HG02642 (cell line): ENCODE results near the gene TACC3.

Experiments used
- ATAC-seq: cut with Tn5 transposase; IDR thresholded peaks from one replicate; pipeline ENCODE4 v1.9.1; 2021; ENCODE audit warnings: mild to moderate bottlenecking; ENCODE audit not compliant: unreplicated experiment, poor library complexity

The TACC3 gene

DNA sequence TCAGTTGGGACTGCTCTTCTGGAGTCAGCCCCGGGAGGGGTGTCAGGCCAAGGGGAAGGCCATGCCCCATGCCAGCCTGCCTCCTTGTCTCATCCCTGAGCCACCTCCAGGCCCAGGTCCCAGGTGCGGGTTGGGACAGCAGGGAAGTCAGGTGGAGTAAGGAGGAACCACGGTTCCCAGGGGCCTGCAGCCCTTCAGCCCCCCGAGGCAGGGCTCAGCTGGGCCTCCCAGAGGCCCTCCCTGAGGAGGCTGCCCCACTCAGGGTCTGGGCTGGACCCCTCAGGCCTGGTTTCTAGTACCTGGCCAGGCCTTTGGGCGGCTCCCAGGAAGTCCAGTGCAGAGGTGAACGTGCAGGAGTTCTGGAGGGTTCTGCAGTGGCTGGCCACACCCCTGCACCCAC lies 48.4 kb downstream of the TACC3 start:
- ATAC-seq: no peak

DNA sequence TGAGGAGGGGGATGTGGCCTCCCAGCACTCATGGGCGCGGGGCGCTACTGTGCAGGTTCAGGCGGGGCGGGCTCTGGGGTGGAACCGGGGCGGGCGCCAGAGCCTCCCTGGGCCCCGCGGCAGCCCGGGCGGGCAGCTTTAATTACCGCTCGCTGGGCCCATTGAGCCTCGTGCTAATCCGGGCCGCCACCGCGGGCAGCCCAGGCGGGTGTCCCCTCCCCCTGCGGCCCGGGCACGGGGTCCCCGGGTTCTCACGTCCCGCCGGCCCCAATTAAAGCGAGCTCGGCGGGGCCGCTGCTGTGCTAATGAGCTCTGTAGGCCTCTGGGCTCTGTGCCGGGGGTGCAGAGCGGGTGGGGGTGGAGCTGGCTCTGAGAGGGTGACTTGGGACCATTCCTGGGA lies 48.9 kb downstream of the TACC3 start:
- ATAC-seq: no peak

DNA sequence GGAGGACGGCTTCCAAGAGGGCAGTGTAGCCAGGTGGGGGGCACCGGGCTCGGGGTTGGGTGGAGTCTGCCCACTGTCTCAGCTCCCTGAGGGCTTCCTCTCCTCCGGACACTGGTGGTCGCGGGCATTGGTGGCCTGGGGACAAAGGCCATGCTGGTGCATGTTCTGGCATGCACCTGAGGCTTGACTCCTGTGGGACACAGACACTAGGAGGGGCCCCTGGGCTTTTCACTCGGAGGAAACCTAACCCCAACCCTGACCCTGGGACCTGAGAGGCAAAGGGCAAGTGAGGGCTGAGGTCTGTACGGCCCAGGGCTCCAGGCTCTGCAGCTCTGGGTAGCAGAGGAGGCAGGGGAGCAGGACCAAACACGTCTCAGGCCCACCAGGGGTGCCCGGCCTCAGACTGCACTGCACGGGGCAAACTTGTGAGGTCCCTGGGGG lies 49.5 kb downstream of the TACC3 start:
- no peak for ATAC-seq

DNA sequence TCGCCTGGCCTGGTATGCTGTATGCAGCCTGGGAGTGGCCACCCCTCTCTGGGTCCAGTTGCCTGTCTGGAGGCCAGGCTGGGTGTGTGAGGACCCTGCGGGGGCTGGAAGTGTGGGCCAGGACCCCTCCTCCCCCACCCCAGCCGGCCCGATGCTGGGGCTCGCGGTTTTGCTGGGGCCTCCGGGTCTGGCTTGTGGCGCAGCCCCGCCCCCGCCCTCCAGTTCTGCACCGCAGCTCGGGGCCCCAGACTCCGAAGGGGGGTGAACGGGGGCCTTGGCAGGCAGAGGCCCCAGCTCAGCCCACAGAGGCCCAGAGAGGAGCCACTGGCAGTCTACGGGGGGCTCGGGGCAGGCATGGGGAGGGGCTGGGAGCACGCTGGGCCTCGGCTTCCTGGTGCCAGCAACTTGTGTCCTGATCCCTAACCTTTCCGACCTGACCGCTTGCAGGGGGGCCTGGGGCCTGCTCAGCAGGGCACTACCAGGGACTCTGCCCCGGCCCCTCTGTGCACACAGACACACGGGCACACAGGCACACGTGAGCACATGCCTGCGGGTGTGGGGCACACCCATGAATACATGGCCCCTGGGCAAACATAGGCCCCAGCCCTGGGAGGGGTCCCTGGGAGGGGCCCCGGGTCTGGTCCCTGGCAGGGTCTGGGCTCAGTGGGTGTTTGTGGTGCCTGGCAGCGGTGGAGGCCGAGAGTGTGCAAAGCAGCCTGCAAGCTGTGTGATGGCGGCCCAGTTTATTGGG lies 50.4 kb downstream of the TACC3 start:
- no peak for ATAC-seq

DNA sequence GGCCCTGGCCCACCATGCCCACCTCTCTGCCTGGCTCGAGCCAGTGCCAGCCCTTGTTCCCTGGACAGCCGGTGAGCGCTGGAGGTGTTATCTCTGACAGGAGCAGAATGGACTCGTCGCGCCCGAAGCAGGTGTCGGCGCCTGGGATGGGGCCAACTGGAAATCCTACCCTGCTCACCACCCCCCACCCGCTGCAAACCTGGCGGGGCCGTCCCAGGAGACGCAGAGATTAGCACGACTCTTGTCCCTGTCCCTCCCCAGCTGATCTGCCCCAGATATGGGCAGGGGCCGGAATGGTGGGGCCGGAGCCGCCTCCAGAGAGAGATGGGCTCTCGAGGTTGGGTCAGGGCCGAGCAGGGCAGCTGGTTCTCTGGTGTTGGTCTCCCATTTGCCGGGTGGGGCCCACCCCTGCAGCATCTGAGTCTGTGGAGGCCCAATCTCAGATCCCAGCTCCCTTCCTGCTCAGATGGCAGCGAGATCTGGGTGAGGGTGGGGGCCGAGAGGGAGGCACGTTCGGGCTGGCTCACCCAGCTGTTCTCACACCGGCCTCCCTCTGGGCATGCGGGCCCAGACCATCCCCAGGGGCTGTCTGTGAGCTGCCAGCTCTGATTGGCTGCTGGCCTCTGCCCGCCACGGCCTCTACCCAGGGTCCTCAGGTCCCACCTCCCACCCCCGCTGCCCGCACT lies 51.7 kb downstream of the TACC3 start:
- ATAC-seq: no peak

DNA sequence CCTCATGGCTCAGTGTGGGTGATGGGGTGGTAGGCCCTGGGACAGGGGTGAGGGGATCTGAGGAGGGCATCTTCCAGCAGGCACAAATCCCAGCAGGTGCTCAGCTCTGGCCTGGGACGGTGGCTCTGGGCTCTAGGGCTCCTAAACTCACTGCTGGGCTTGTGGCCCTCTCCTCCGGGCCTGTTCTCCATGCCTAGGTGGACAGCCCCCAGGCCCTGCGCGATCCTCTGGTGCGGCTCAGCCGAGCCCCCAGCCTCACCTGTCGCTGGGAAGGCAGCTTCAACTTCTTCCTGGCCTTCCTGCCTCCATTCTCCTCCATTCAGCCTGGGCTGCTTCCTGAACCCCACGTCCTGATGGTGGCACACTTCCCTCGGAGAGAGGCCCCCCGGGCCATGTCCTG lies 52.4 kb downstream of the TACC3 start:
- ATAC-seq: no peak

DNA sequence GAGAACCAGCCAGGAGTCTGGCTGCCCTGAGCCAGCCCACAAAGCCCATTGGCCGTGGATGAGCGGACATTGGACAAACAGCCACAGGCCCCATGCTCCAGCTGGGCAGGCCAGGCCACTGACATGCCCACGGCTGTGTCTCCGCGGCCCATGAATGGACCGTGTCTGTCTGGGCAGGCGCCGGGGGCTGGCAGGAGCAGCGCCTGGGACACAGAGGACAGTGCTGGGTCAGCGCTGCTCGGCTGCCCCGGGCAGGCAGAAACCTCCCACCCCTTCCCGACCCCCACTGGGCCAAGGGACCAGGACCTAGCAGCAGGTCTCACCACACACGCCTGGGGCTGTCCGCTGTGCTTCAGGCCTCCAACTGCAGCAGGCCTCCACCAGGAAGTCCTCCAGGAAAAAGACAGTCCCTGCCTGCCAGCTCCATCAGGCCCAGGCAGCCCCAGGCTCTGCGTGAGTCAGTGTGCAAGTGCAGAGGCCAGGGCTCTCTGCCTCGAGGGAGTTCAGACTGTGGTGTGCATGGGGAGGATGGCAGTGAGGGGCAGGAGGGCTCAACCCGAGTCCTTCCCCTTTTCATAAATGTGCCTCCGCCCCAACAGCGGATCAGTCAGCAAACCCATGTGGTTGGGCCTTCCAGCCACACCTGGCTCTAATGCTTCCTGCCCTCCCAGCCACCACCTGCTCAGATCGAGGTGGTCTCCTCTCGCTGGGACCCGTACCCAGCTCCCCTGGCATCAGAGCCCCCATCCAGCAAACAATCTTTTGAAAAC lies 54.6 kb downstream of the TACC3 start:
- no peak for ATAC-seq

DNA sequence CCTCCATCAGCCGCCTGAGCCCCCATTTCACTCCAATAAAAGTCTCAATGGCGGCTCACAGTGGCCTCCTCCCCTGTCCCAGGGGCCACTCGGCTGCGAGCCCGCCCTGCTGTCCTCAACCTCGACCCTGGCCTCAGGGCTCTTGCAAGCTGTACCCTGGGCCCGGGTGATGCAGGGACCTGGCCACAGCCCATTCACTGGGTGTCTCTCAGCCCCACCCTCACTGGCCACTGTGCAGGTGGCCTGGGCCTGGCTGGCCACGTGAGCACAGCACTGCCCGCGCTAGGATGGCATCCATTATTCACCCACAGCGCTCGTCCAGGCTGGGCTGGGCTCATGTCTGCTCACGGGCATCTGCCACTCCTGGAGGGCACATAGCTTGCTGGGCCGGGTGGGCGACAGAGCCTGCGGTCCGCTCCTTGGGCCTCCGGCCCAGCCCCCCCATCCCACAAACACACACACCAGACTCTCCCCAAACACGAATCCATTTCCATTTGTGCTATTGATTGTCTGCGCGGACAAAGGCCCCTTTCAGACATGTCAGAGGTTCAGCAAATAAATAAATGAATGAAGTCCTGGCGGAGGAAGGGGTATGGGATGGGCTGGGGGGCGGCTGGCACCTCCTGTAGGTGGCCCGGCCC lies 55.3 kb downstream of the TACC3 start:
- no peak for ATAC-seq

DNA sequence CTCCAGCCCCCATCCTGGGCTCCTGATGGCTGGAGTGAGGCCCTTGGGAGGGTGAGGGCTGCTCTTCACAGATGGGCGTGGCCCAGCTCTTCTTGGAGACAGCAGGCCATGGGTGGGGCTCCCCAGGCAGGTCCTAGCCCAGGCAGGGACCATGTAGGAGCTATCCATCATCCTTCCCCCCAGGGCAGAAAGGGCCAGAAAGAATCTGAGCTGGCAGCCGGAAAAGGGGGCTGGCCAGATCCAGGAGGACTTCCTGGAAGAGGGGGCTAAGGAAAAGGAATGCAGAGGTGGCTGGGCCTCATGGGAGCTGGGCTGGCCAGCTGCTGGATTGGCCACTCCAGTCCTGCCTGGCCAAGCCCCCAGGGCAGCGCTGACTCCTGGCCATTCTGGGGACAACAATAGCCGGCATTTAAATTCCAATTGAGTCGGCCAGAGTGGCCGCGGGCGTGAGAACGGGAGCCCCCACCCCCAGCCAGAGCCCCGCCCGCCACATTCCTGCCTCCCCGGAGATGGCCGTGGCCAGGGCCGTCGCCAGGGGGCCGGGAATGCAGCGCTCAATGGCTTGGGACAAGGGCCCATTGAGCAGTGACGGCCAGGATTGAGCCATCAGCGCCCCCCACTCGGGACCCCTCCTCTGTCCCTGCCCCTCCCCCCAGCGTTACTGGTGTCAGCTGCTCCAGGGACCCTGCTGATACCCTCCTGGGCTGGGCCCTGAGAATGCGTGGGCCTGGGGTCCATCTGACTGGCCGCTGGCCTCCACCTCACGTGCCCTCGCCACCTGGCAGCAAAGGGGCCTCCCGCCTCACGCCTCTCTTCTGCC lies 56.7 kb downstream of the TACC3 start:
- ATAC-seq: no peak

DNA sequence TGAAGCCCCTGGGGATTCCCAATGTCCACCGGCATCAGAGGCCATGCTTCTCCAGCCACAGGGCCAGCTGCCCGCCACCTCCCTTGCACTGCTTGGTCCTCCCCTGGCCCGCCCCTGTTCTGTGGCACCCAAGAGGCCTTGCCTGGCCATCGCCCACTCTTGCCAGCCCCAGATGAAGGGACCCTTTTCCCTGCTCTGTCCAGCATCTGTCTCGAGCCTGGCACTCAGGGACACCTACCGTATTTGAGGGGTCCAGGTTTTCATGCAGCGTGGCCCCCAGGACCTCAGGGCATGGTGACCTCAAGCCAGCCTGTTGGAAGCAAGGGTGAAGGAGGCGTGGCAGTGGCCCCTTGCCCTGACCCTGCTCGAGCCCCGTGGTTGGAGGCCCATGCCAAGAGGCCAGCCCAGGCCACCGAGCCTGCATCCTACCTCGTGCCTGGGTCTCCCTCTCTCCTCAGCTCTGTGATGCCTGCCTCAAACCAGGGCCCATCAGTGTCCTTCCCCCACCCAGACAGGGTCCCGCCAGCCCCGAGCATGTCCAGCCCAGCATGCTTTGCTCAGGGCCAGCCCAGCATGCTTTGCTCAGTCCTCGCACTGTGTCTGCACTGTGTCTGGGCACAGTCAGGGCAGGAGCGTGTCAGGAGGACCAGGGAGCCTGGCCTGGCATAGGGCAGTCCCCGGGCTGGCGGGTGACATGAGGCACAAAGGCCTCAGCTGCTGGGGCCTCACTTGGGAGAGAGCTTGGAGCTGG lies 57.5 kb downstream of the TACC3 start:
- no peak for ATAC-seq

DNA sequence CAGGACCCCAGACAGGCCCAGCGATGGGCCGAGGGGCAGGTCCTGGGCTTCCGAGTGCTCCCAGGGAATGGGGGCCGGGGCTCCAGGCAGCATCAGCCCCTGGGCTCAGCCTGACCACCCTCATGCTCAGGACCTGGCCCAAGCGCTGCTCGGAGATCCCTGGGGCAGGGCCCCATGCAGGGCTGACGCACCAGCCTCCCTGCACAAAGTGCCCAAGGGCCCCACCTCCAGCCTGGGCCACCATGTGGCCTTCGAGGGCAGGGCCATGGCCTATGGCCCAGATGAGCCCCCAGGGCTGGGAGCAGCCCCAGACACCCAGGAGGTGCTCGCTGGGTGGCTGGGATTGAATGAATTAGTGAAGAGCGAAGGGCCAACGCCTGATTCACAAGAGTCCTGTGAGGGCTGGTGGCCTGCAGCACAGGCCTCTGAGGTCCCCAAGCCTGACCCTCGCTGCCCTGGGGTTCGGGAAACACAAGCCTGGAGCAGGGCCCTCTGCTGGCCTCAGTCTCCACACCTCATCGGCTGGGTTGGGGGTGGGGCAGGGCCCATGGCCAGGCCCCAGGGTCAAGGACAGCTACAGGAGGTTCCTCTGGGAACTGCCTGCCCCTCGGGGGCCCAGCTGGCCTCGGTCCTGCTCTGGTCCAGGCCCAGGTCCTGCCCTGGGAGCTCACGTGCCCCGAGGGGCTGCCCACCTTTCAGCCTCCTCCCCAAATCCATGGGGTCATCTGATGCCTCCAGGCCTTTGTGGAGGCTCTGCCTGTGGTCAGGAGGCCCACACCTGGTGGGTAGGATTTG lies 58.5 kb downstream of the TACC3 start:
- no peak for ATAC-seq

DNA sequence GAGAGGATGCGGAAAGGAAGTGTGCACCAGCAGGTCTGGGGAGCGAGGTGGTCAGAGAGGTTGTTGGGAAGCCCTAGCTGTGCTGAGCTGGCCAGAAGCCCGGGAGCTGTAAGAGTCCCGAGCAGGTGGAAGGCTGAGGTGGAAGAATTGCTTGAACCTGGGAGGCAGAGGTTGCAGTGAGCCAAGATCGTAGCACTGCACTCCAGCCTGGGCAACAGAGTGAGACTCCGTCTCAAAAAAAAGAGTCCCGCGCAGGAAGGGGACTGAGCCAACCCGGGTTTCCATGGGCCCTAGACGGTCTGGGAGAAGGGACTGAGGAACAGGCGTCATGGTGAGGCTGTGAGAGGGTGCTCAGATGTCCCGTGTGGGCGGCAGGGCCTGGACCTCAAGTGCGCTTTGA lies 59.1 kb downstream of the TACC3 start:
- ATAC-seq: no peak

DNA sequence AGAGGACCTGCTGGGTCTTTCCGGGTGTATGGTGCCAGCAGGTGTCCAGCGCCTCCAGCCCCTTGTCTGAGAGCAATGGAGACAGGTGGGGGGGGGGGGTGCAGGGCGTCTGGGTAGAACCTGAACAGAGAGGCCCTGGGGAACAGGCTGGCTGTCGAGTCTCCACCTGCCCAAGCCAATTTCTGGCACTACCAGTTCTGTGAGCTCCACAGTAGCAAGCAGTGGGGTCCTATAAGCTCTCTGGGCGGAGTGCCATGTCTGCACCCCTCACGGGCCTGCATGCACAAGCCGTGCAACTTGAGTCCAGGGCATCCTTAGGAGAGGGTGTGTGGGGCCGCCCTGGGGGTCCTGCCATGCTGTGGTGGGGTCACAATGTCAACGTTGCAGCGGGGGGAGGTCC lies 61.7 kb downstream of the TACC3 start:
- no peak for ATAC-seq

DNA sequence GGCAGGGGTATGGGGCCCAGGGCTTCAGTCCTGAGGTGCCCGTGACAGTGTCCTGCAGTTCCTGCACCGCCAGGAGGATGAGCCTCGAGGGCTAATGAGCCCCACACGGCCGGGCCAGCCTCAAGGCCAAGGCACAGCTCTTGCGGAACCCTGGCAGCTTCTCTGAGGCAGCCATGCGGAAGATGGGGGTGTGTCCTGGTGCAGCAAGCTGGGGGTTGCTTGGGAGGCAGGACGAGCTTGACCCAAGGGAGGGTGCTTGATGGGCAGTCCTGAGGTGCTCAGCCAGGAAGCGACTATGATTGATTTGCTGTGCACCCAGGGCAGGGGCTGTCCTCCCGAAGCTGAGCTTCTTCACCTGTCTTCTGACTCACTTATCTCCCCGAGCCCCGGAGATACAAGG lies 62.6 kb downstream of the TACC3 start:
- no peak for ATAC-seq

DNA sequence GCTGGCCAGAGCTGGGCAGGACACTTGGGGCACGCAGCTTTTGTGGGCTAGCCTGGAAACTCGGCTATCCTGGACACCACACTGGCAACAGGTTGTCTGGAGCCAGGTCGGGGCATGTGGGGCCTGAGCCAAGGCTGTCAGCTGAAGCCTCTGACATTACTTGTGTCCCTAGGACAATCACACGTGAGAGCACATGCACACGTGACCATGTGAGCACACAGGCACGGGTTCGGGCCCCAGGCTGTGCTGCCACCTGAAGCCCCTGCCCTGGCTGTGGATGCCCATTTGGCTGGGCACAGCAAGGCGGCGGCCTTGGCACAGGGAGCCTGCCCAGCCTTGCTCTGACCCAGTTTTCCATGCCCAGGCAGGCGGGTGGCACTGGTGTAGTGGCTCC lies 63.1 kb downstream of the TACC3 start:
- ATAC-seq: no peak

DNA sequence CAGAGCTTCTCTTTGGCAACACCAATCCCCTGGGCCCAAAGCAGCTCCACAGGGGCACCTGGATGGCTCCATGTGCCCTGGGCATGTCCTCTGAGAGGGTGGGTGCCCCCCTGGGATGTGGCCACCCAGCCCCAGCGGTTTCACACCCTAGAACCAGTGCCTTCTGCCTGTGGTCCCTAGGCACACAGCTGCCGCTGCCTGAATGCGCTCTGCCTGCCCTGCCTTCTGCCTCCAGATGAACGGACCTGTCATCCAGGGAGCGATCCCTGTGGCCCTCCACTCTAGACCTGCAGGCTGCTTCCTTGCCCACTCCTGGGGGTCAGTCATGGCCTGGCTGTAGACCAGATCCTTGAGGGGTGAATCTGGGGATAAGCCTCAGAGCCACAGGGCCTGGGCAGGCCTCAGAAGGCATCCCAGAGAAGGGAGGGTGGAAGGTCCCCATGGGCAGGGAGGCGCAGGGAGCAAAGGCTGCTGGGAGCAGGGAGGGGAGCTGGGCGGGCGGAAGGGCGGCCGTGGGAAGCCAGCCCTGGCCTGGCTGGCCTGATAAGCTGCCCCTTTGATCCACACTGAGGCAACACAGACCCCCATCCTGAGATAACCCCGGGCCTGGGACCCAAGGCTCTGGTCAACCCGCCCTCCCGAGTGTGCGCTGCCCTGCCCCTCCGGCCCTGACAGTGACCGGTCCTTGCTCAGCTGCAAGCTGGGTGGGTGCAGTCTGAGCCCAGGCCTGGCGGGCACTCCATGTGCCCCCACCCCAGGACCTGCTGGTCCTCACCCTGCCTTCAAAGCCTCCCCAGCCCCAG lies 63.7 kb downstream of the TACC3 start:
- no peak for ATAC-seq

DNA sequence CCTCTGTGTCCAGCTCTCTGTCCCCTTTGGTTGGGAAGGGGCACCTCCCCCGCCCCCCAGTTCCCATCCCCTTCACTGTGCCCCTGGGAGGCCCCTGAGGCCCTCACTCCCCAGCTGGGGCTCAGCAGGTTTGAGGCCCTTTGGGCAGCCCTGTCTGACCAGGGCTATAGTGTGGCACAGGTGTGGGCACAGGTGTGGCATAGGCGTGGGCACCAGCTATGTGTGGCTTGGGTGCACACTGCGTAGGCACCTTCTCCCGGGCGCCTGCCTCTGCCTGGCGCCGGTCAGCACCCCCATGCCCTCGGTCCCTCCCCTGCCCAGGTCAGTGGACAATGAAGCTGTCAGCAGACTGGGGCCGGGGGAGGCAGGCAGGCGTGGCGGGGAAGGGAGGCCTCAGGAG lies 64.3 kb downstream of the TACC3 start:
- ATAC-seq: no peak
